Activated CD4-positive, alpha-beta T cell treated with anti-CD3 and anti-CD28 coated beads, Interleukin-2, amount 10 ng/mL, durations not matched to agents 7 days and 5 days (primary cell): ENCODE measurements around the gene DYNC2I2. TPM values are rescaled to one million over a fixed set of nuclear protein-coding genes. Genes with fewer than 3 reads are reported as not detected.

ENCODE experiments used
- CTCF ChIA-PET: fragments of 350-600 bp; sonication (Branson Sonifier 250); formaldehyde crosslinking; loops from one replicate; lab custom pipeline; 2021; ENCODE audit warnings: antibody characterized with exemption; lab: Charles Lee
- POLR2A ChIA-PET: fragments of 350-600 bp; sonication (Branson Sonifier 250); formaldehyde crosslinking; loops from one replicate; lab custom pipeline; 2021; ENCODE audit warnings: antibody characterized with exemption; lab: Charles Lee
- DNase-seq: peaks from one replicate; pipeline ENCODE4 v3.0.0-alpha.2; 2020
- H3K27ac Mint-ChIP-seq: one replicate; pipeline ENCODE4 v1.8.0; 2021; ENCODE audit warnings: mild to moderate bottlenecking, moderate library complexity, mixed read lengths
- H3K27me3 Mint-ChIP-seq: one replicate; pipeline ENCODE4 v1.8.0; 2021; ENCODE audit warnings: mixed read lengths
- H3K36me3 Mint-ChIP-seq: one replicate; pipeline ENCODE4 v1.8.0; 2021; ENCODE audit warnings: low read depth, mixed read lengths
- H3K4me1 Mint-ChIP-seq: one replicate; pipeline ENCODE4 v1.8.0; 2021; ENCODE audit warnings: mixed read lengths
- H3K4me3 Mint-ChIP-seq: one replicate; pipeline ENCODE4 v1.8.0; 2021; ENCODE audit warnings: mild to moderate bottlenecking, moderate library complexity, mixed read lengths
- H3K9me3 Mint-ChIP-seq: one replicate; pipeline ENCODE4 v1.8.0; 2021; ENCODE audit warnings: mixed read lengths
- total RNA-seq, 2 experiments: library from RNA; stranded (reverse); gene quantifications; one replicate each; pipeline ENCODE4 v1.2.3, GENCODE V29; 2021

DYNC2I2 gene
- total RNA-seq, 2 experiments from 2014 or later = 60.6 to 68.3 TPM

GRCh38 chr9:128632066-128632465, 24.6 kb downstream of the DYNC2I2 start:
- ChIA-PET CTCF (no interaction called here), POLR2A (no interaction called here)
- Mint-ChIP-seq H3K27ac (no peak overlapping the region), H3K9me3 (no peaks in the 10 kb centered on the region), H3K4me3 (no peak overlapping the region), H3K36me3 (peaks cover 27% of the 10 kb centered on the region), H3K4me1 (no peaks in the 10 kb centered on the region), H3K27me3 (no peaks in the 10 kb centered on the region)
- DNase-seq = no peak

DNA sequence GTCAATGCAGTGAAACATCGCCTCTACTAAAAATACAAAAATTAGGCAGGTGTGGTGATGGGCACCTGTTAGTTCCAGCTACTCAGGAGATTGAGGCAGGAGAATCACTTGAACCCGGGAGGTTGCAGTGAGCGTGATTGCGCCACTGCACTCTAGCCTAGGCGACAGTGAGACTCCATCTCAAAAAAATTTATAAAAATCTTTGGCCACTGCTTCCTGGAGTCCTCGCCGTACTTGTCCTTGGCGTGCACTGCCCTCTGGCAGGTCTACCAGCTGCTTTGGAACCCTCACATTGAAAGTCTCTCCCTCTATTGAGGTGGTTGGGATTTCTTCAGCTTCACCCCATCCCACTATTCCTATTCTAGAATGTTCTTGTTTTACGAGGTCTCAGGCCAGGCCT, 25.0 kb downstream of the DYNC2I2 start:
- no peak for DNase-seq
- Mint-ChIP-seq H3K27ac (no peak overlapping the region), H3K36me3 (peaks cover 29% of the 10 kb centered on the region), H3K4me1 (no peaks in the 10 kb centered on the region), H3K27me3 (no peaks in the 10 kb centered on the region), H3K4me3 (no peak overlapping the region), H3K9me3 (no peaks in the 10 kb centered on the region)
- ChIA-PET CTCF (no interaction called here), POLR2A (no interaction called here)

DNA sequence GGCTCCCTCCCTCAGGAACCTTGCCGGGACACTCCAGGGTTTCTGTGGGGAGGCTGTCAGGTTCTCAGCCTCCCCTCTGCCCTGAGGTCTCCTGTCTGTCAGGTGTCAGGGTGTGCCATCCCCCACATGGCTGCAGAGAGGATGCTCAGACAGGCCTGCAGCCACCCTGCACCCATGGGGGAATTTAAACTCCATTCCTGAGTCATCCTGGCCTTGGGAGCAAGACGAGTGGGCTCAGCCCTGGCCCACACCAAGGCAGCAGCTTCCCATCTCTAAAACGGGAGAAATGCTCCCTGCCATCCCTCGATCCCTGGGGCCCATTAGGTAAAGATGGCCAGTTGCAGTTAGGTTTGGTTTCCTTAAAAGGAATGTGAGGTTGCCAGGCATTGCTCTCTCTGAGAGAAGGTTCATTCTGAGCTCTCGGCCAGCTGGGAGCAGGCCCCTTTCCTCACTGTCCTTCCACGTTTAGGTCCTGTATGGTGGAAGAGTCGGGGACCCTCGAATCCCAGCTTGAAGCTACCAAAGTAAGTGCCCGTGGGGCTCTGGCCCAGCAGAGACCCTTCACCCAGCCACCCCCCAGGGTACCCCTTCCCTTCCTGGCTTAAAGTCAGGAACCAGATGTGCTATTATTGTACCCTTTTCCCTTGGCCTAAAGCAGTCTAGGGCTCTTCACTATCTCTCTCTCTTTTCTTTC, 26.6 kb downstream of the DYNC2I2 start:
- Mint-ChIP-seq H3K36me3 (peaks cover 43% of the 10 kb centered on the region), H3K9me3 (no peaks in the 10 kb centered on the region), H3K27ac (no peak overlapping the region), H3K27me3 (no peaks in the 10 kb centered on the region), H3K4me1 (no peaks in the 10 kb centered on the region), H3K4me3 (no peak overlapping the region)
- CTCF ChIA-PET = no interaction called here
- POLR2A ChIA-PET = no interaction called here
- DNase-seq = no peak

DNA sequence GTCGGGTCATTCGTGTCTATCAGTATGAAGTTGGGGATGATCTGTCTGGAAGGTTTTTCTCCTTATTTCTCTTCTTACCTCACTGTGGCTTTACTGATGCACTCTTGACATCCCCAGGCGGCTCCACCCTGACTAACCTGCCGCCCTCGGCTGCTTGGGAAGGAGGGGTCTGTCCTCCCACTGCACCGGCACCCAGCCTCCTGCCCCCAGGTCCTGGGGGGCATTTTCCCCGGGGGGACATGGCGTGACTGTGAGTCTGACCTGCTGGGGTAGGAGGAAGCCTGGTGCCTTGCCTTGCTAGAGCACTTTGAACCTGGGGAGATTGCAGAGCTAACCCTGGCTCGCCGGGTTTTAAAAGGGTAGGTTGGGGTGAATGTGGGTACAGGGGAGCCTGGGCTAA, 27.5 kb downstream of the DYNC2I2 start:
- Mint-ChIP-seq H3K36me3 (peaks cover 51% of the 10 kb centered on the region), H3K9me3 (no peaks in the 10 kb centered on the region), H3K27ac (peak overlapping the region; percentile 15), H3K27me3 (no peaks in the 10 kb centered on the region), H3K4me3 (no peak overlapping the region), H3K4me1 (no peaks in the 10 kb centered on the region)
- ChIA-PET CTCF (no interaction called here), POLR2A (no interaction called here)
- no peak for DNase-seq

- ChIA-PET CTCF (no interaction called here), POLR2A (no interaction called here)
- no peaks in the 10 kb centered on the region for H3K27me3 Mint-ChIP-seq
- H3K4me3 Mint-ChIP-seq = no peak overlapping the region
- H3K9me3 Mint-ChIP-seq = no peaks in the 10 kb centered on the region
- H3K27ac Mint-ChIP-seq = no peak overlapping the region
- no peak for DNase-seq
- H3K36me3 Mint-ChIP-seq = peaks cover 49% of the 10 kb centered on the region
- no peaks in the 10 kb centered on the region for H3K4me1 Mint-ChIP-seq
Measured at GRCh38 chr9:128628471-128629048, 28.1 kb downstream of the DYNC2I2 start.

DNA sequence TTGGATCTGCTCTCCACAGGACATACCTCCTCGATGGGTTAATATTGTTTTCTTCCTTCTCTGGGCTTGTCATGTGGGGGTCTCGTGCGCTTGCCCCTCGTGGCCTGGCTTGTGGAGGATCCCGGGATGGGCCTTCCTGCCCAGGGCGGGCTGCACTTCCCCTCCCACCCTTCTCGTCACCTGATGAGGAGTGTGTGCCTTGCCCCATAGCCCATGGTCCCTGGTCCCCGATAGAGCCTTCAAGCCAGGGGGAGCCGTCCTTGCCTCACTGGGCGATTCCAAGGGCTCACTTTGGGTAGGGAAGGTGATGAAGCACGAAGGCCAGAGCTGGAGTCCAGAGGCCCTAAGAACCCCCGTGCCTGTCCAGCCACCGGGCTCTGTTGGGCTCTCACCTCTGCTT, 28.7 kb downstream of the DYNC2I2 start:
- H3K9me3 Mint-ChIP-seq = no peaks in the 10 kb centered on the region
- no peak overlapping the region for H3K4me3 Mint-ChIP-seq
- H3K27me3 Mint-ChIP-seq = no peaks in the 10 kb centered on the region
- POLR2A ChIA-PET = no interaction called here
- CTCF ChIA-PET = no interaction called here
- peaks cover 45% of the 10 kb centered on the region for H3K36me3 Mint-ChIP-seq
- DNase-seq = no peak
- H3K27ac Mint-ChIP-seq = no peak overlapping the region
- no peaks in the 10 kb centered on the region for H3K4me1 Mint-ChIP-seq

- H3K27me3 Mint-ChIP-seq = no peaks in the 10 kb centered on the region
- CTCF ChIA-PET = interaction anchor here (0.8 kb wide), 1 partner anchor 20 kb away, joined by 3 read pairs; no protein-coding TSS in a partner anchor
- H3K36me3 Mint-ChIP-seq = peaks cover 42% of the 10 kb centered on the region
- no peak overlapping the region for H3K4me3 Mint-ChIP-seq
- no peaks in the 10 kb centered on the region for H3K4me1 Mint-ChIP-seq
- no peak overlapping the region for H3K27ac Mint-ChIP-seq
- DNase-seq = no peak
- H3K9me3 Mint-ChIP-seq = no peaks in the 10 kb centered on the region
- POLR2A ChIA-PET = no interaction called here
Measured at GRCh38 chr9:128627127-128627715, 29.4 kb downstream of the DYNC2I2 start.

GRCh38 chr9:128626181-128626580, 30.5 kb downstream of the DYNC2I2 start:
- H3K36me3 Mint-ChIP-seq = peaks cover 46% of the 10 kb centered on the region
- ChIA-PET POLR2A (no interaction called here), CTCF (no interaction called here)
- H3K27me3 Mint-ChIP-seq = no peaks in the 10 kb centered on the region
- no peak overlapping the region for H3K27ac Mint-ChIP-seq
- H3K9me3 Mint-ChIP-seq = no peaks in the 10 kb centered on the region
- DNase-seq = no peak
- no peak overlapping the region for H3K4me3 Mint-ChIP-seq
- no peaks in the 10 kb centered on the region for H3K4me1 Mint-ChIP-seq

DNA sequence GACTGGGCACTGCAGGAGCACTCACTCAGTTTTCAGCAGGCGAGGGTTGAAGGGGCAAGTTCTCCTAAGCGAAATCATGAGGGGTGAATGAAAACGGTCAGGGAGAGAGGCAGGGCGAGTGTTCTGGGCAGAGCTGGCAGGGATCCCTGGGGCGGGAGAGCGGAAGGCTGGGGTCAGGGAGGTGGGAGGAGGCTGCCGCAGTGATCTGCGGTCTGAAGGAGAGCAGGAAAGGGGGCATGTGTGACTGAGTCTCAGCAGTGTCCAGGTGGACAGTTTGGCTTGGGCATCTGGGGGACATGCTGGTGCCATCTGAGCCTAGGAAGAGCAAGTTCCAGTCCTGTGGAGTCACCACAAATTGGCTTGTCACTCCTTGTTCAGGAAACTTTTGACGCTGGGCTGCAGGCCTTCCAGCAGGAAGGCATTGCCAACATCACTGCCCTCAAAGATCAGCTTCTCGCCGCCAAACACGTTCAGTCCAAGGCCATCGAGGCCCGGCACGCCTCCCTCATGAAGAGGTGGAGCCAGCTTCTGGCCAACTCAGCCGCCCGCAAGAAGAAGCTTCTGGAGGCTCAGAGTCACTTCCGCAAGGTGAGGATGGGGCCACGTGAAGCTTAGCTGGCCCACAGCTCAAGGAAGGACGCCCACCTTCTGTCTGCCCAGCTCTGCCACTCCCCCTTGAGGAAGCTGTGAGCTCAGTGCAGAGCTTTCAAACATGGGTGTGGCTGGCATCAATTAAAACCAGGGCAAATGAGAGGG, 31.1 kb downstream of the DYNC2I2 start:
- no peak overlapping the region for H3K4me3 Mint-ChIP-seq
- no peaks in the 10 kb centered on the region for H3K27me3 Mint-ChIP-seq
- ChIA-PET CTCF (interaction anchor here (0.8 kb wide), 1 partner anchor 184 kb away, joined by 3 read pairs; no protein-coding TSS in a partner anchor), POLR2A (no interaction called here)
- H3K9me3 Mint-ChIP-seq = no peaks in the 10 kb centered on the region
- no peak for DNase-seq
- no peak overlapping the region for H3K27ac Mint-ChIP-seq
- peaks cover 52% of the 10 kb centered on the region for H3K36me3 Mint-ChIP-seq
- no peaks in the 10 kb centered on the region for H3K4me1 Mint-ChIP-seq

DNA sequence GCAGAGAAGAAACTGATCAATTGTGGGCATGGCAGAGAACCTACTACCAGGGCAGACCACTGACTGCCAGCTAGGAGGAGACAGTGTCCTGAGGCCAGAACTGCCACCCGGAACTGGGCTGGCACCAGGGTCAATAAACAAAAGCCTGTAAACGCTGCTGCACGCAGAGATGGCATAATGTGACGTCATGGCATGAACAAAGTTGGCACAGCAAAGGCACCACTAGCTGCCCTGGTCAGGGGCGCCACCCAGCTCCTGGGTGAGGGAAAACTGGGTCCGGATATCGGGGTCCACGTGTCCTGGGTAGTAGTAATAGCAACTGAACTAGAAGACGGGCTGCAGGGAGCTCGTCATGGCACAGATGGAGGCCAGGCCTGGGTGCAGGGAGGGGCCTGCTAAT, 32.1 kb downstream of the DYNC2I2 start:
- DNase-seq = no peak
- CTCF ChIA-PET = interaction anchor here (1.0 kb wide), 1 partner anchor 16 kb away, joined by 3 read pairs; no protein-coding TSS in a partner anchor
- Mint-ChIP-seq H3K4me1 (no peaks in the 10 kb centered on the region), H3K27me3 (no peaks in the 10 kb centered on the region), H3K36me3 (peaks cover 54% of the 10 kb centered on the region), H3K9me3 (no peaks in the 10 kb centered on the region), H3K27ac (no peak overlapping the region), H3K4me3 (no peak overlapping the region)
- POLR2A ChIA-PET = no interaction called here

GRCh38 chr9:128621730-128622455, 34.8 kb downstream of the DYNC2I2 start:
- no peaks in the 10 kb centered on the region for H3K4me1 Mint-ChIP-seq
- no peak for DNase-seq
- H3K9me3 Mint-ChIP-seq = no peaks in the 10 kb centered on the region
- H3K4me3 Mint-ChIP-seq = no peak overlapping the region
- no peak overlapping the region for H3K27ac Mint-ChIP-seq
- ChIA-PET POLR2A (no interaction called here), CTCF (interaction anchor here (0.7 to 1.3 kb wide), 4 partner anchors 12 to 1064 kb away, joined by 3 to 4 read pairs (median 4); no protein-coding TSS in a partner anchor)
- H3K27me3 Mint-ChIP-seq = no peaks in the 10 kb centered on the region
- H3K36me3 Mint-ChIP-seq = peaks cover 56% of the 10 kb centered on the region

GRCh38 chr9:128619779-128620178, 36.9 kb downstream of the DYNC2I2 start:
- CTCF ChIA-PET = interaction anchor here (0.5 to 0.6 kb wide), 2 partner anchors 89 to 348 kb away, joined by 3 read pairs; no protein-coding TSS in a partner anchor
- peaks cover 48% of the 10 kb centered on the region for H3K36me3 Mint-ChIP-seq
- POLR2A ChIA-PET = no interaction called here
- no peak overlapping the region for H3K27ac Mint-ChIP-seq
- no peak for DNase-seq
- H3K27me3 Mint-ChIP-seq = no peaks in the 10 kb centered on the region
- H3K4me1 Mint-ChIP-seq = no peaks in the 10 kb centered on the region
- H3K4me3 Mint-ChIP-seq = no peak overlapping the region
- no peaks in the 10 kb centered on the region for H3K9me3 Mint-ChIP-seq
